ENCODE results near the gene SIDT2. TPM values are rescaled to one million over a fixed set of nuclear protein-coding genes. Genes with fewer than 3 reads are reported as not detected.

Gene SIDT2
- total and polyA plus RNA-seq, 8 donors = 47.4 to 153 (median 82.5) TPM

DNA sequence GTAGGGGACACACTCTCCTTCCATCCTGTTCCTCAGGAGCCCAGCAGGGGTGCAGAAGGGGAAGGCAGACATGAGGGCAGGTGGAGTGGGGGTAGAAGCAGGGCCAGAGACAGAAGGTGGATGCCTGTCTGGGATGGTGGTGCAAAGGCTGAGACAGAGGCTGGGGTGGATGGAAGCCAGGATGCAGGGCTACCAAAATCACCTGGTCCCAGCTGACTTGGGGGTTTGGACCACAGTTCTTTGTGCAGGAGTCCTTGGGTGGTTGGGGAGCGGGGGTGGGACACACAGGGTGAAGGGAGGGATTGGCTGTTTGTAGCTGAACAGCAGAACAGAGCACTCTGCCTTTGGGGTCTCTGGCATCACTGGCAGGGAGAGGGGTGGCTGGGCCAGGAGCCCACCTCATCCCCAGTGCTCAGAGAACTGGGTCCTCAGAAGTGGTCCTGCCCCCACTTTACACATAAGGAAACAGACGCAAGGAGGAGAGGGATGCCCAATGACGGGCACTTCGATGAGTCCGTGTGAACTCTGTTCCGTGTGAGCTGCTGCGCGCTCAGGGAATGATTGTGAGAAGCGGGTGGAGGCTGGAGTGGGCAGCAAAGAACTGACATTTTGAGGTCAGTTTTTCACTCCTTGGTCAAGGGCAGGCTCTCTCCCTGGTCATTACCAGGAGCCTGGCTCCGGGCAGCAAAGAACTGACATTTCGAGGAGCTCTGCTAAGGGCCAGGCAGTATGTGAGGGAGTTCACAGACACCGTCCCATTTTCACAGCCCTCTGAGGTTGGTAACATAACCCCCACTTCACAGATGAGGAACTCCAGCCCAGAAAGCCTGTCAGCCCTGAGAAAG is 22.5 kb downstream of the SIDT2 start:
- no peak for FAIRE-seq
- TF ChIP-seq, protein P1, sequence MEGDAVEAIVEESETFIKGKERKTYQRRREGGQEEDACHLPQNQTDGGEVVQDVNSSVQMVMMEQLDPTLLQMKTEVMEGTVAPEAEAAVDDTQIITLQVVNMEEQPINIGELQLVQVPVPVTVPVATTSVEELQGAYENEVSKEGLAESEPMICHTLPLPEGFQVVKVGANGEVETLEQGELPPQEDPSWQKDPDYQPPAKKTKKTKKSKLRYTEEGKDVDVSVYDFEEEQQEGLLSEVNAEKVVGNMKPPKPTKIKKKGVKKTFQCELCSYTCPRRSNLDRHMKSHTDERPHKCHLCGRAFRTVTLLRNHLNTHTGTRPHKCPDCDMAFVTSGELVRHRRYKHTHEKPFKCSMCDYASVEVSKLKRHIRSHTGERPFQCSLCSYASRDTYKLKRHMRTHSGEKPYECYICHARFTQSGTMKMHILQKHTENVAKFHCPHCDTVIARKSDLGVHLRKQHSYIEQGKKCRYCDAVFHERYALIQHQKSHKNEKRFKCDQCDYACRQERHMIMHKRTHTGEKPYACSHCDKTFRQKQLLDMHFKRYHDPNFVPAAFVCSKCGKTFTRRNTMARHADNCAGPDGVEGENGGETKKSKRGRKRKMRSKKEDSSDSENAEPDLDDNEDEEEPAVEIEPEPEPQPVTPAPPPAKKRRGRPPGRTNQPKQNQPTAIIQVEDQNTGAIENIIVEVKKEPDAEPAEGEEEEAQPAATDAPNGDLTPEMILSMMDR (IDR thresholded peaks at IDR 0.05) = no peak

DNA sequence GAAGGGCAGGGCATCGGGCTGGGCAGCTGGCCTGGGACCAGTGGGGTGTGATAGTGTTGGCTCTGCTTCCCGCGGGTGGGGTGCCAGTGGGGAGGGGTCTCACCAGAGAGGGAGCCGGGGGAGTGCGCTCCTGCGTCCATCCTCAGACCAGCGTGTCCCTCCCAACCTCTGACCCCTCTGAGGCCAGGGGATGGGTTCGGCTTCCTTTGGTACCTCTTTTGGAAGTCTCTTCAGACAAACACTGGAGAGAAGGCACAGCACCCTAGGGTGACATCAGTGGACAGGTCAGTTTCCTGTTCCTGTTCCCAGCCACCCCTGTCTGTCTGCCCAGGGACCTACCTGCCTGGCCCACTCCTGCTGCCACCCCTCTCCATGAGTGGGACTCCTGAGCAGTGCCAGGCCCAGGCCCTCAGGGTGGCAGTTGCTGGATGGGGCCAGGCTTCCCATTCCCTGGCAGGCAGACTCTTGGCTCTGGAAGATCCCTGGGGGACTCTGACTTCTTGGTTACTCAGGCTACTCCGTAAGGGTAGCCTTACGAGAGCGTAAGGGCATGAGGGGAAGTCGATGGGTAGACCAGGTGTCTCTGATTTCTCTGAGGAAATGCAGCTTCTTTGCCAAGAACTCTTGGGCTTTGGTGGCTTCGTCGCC is 23.2 kb downstream of the SIDT2 start:
- Histone ChIP-seq H3K36me3 (peaks cover 0 to 6% (median 0%) of the 10 kb centered on the region in 3 donors), H3K4me1 (peaks cover 0 to 4% (median 0%) of the 10 kb centered on the region in 3 donors), H3K27me3 (no peaks in the 10 kb centered on the region), H3K4me3 (peak overlapping the region in 2 of 4 donors; percentile 1 to 17), H3K27ac (peak overlapping the region in 1 of 4 donors; percentile 22), H3K9me3 (no peaks in the 10 kb centered on the region)
- WGBS, 2 donors = 70 to 74% methylated on average over 14 of the region's 14 CpGs
- DNase-seq (peak in 2 of 6 donors; percentile 45 to 80), FAIRE-seq (no peak), ATAC-seq (peak in 1 of 4 donors; percentile 0)
- intact Hi-C loops (cut with DNase I) = no loop called here
- TF ChIP-seq, protein P1 (IDR thresholded peaks at IDR 0.05) = no peak

More for the DNA sequence above, 22.5 kb downstream of the SIDT2 start:
- Histone ChIP-seq H3K4me3 (peak overlapping the region in 2 of 4 donors; percentile 1 to 17), H3K27me3 (no peaks in the 10 kb centered on the region), H3K27ac (peak overlapping the region in 1 of 4 donors; percentile 22), H3K36me3 (peaks cover 0 to 6% (median 0%) of the 10 kb centered on the region in 3 donors), H3K9me3 (no peaks in the 10 kb centered on the region), H3K4me1 (peaks cover 0 to 4% (median 0%) of the 10 kb centered on the region in 3 donors)
- no peak for ATAC-seq
- WGBS, 2 donors = 81 to 85% methylated on average over 12 of the region's 12 CpGs
- intact Hi-C loops (cut with DNase I) = no loop called here
- DNase-seq = peak in 2 of 6 donors; percentile 28 to 36

DNA sequence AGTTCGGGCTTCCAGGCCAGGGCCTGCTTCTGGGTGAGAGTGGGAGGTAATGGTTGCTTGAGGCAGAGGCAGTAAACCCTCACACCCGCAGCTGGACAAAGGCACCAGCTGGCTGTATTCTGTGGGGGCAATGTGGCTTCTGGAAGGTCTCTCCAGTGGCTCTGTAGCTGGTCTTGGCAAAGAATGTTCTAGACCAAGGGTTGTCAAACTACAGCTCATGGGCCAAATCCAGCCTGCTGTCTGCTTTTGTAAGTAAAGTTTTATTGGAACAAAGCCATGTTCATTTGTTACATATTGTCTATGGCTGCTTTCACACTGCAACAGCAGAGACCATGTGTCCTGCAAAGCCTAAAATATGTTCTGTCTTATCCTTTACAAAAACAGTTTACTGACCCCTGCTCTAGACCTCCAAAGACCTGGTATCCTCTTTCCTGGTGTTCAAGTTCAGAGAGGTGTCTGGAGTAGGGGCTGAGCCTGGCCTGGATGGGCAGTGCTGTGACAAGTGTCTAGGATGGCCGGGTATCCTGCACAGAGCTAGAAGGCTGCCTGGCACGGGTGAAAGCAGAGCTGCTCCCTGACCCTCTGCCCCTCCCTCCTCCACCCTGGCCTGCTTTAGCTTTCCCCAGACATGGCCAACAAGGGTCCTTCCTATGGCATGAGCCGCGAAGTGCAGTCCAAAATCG is 24.0 kb downstream of the SIDT2 start:
- intact Hi-C loops (cut with DNase I) = no loop called here
- DNase-seq (peak in 2 of 6 donors; percentile 15 to 42), FAIRE-seq (no peak), ATAC-seq (no peak)
- TF ChIP-seq, protein P1 (IDR thresholded peaks at IDR 0.05) = no peak
- H3K36me3 ChIP-seq = peaks cover 0 to 6% (median 0%) of the 10 kb centered on the region in 3 donors
- 74 to 86% methylated on average over 7 of the region's 7 CpGs for WGBS, 2 donors
- H3K27ac ChIP-seq = peak overlapping the region in 1 of 4 donors; percentile 5
- no peaks in the 10 kb centered on the region for H3K9me3 ChIP-seq
- no peak overlapping the region for H3K4me3 ChIP-seq
- no peaks in the 10 kb centered on the region for H3K27me3 ChIP-seq
- H3K4me1 ChIP-seq = no peaks in the 10 kb centered on the region

DNA sequence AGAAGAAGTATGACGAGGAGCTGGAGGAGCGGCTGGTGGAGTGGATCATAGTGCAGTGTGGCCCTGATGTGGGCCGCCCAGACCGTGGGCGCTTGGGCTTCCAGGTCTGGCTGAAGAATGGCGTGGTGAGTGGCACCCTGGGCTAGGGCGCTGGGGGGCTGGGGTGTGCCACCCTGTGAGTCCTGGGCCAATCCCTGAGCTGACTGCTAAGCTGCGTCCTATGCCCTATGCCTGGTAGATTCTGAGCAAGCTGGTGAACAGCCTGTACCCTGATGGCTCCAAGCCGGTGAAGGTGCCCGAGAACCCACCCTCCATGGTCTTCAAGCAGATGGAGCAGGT is 24.5 kb downstream of the SIDT2 start:
- intact Hi-C loops (cut with DNase I) = no loop called here
- ATAC-seq = no peak
- peak in 2 of 6 donors; percentile 26 to 51 for DNase-seq
- H3K36me3 ChIP-seq = peaks cover 0 to 6% (median 0%) of the 10 kb centered on the region in 3 donors
- TF ChIP-seq, protein P1 (IDR thresholded peaks at IDR 0.05) = no peak
- no peaks in the 10 kb centered on the region for H3K9me3 ChIP-seq
- no peak overlapping the region for H3K27ac ChIP-seq
- H3K4me1 ChIP-seq = no peaks in the 10 kb centered on the region
- WGBS, 2 donors = 93 to 98% methylated on average over 10 of the region's 10 CpGs
- no peak for FAIRE-seq
- no peaks in the 10 kb centered on the region for H3K27me3 ChIP-seq
- no peak overlapping the region for H3K4me3 ChIP-seq
